ENCODE data around the gene C1orf53. TPM values are rescaled to one million over a fixed set of nuclear protein-coding genes. Genes with fewer than 3 reads are reported as not detected.

C1orf53 gene
- total RNA-seq, 2 donors from 2014 or later: not detected

- H3K4me1 Mint-ChIP-seq: no peaks in the 10 kb centered on the region
- ATAC-seq (no peak), DNase-seq (no peak)
- H3K9me3 ChIP-seq (ENCODE audit: control insufficient read depth, low read length, poor library complexity, severe bottlenecking): no peaks in the 10 kb centered on the region
- H3K4me3 Mint-ChIP-seq: no peak overlapping the region
- H3K36me3 Mint-ChIP-seq (ENCODE audit: low read depth): no peaks in the 10 kb centered on the region
- H3K27ac Mint-ChIP-seq: no peak overlapping the region
- H3K27me3 Mint-ChIP-seq: peaks cover 67% of the 10 kb centered on the region
These were observed 11.5 kb upstream of the C1orf53 start for GRCh38 chr1:197890936-197891335.

- Mint-ChIP-seq H3K27ac (no peak overlapping the region), H3K36me3 (ENCODE audit: low read depth) (no peaks in the 10 kb centered on the region), H3K4me3 (no peak overlapping the region), H3K27me3 (peaks cover 82% of the 10 kb centered on the region), H3K4me1 (no peaks in the 10 kb centered on the region)
- H3K9me3 ChIP-seq (ENCODE audit: control insufficient read depth, low read length, poor library complexity, severe bottlenecking): no peaks in the 10 kb centered on the region
- ATAC-seq (no peak), DNase-seq (no peak)
These were observed 9.7 kb upstream of the C1orf53 start for GRCh38 chr1:197892684-197893083.

- H3K27me3 Mint-ChIP-seq: peaks cover 61% of the 10 kb centered on the region
- H3K4me1 Mint-ChIP-seq: no peaks in the 10 kb centered on the region
- DNase-seq (no peak), ATAC-seq (no peak)
- no peak overlapping the region for H3K4me3 Mint-ChIP-seq
- H3K36me3 Mint-ChIP-seq (ENCODE audit: low read depth): no peaks in the 10 kb centered on the region
- no peak overlapping the region for H3K27ac Mint-ChIP-seq
- H3K9me3 ChIP-seq (ENCODE audit: control insufficient read depth, low read length, poor library complexity, severe bottlenecking): no peaks in the 10 kb centered on the region
These were observed 6.1 kb upstream of the C1orf53 start for GRCh38 chr1:197896301-197896700.

- ATAC-seq (no peak), DNase-seq (no peak)
- Mint-ChIP-seq H3K36me3 (ENCODE audit: low read depth) (peaks cover 2% of the 10 kb centered on the region), H3K4me1 (peaks cover 9% of the 10 kb centered on the region), H3K27me3 (peaks cover 47% of the 10 kb centered on the region), H3K4me3 (no peak overlapping the region), H3K27ac (no peak overlapping the region)
- H3K9me3 ChIP-seq (ENCODE audit: control insufficient read depth, low read length, poor library complexity, severe bottlenecking): no peaks in the 10 kb centered on the region
These were observed 3.4 kb upstream of the C1orf53 start for GRCh38 chr1:197899037-197899436.

- Mint-ChIP-seq H3K27me3 (peaks cover 51% of the 10 kb centered on the region), H3K36me3 (ENCODE audit: low read depth) (peaks cover 2% of the 10 kb centered on the region), H3K4me3 (peak overlapping the region; percentile 92), H3K4me1 (peaks cover 9% of the 10 kb centered on the region), H3K27ac (peak overlapping the region; percentile 27)
- H3K9me3 ChIP-seq (ENCODE audit: control insufficient read depth, low read length, poor library complexity, severe bottlenecking): no peaks in the 10 kb centered on the region
- no peak for ATAC-seq
- DNase-seq: no peak
These were observed 338 bp upstream of the C1orf53 start for GRCh38 chr1:197902131-197902453.

GRCh38 chr1:197903196-197903514 lies 725 bp downstream of the C1orf53 start:
- Mint-ChIP-seq H3K27ac (peak overlapping the region; percentile 8), H3K4me3 (peak overlapping the region; percentile 92), H3K27me3 (peaks cover 51% of the 10 kb centered on the region), H3K4me1 (peaks cover 9% of the 10 kb centered on the region), H3K36me3 (ENCODE audit: low read depth) (peaks cover 2% of the 10 kb centered on the region)
- DNase-seq (no peak), ATAC-seq (no peak)
- no peaks in the 10 kb centered on the region for H3K9me3 ChIP-seq (ENCODE audit: control insufficient read depth, low read length, poor library complexity, severe bottlenecking)

GRCh38 chr1:197904126-197904787 lies 1.8 kb downstream of the C1orf53 start:
- H3K4me1 Mint-ChIP-seq: peaks cover 17% of the 10 kb centered on the region
- H3K27me3 Mint-ChIP-seq: peaks cover 60% of the 10 kb centered on the region
- peak overlapping the region; percentile 41 for H3K4me3 Mint-ChIP-seq
- DNase-seq (no peak), ATAC-seq (no peak)
- peaks cover 2% of the 10 kb centered on the region for H3K36me3 Mint-ChIP-seq (ENCODE audit: low read depth)
- no peak overlapping the region for H3K27ac Mint-ChIP-seq
- H3K9me3 ChIP-seq (ENCODE audit: control insufficient read depth, low read length, poor library complexity, severe bottlenecking): no peaks in the 10 kb centered on the region

GRCh38 chr1:197905699-197906351 lies 3.4 kb downstream of the C1orf53 start:
- DNase-seq (no peak), ATAC-seq (no peak)
- H3K27me3 Mint-ChIP-seq: peaks cover 75% of the 10 kb centered on the region
- H3K9me3 ChIP-seq (ENCODE audit: control insufficient read depth, low read length, poor library complexity, severe bottlenecking): no peaks in the 10 kb centered on the region
- H3K4me3 Mint-ChIP-seq: no peak overlapping the region
- H3K4me1 Mint-ChIP-seq: peaks cover 27% of the 10 kb centered on the region
- peaks cover 2% of the 10 kb centered on the region for H3K36me3 Mint-ChIP-seq (ENCODE audit: low read depth)
- H3K27ac Mint-ChIP-seq: no peak overlapping the region

- Mint-ChIP-seq H3K4me1 (peaks cover 39% of the 10 kb centered on the region), H3K27ac (no peak overlapping the region), H3K36me3 (ENCODE audit: low read depth) (peaks cover under 1% of the 10 kb centered on the region), H3K4me3 (no peak overlapping the region), H3K27me3 (peaks cover 90% of the 10 kb centered on the region)
- no peak for ATAC-seq
- DNase-seq: no peak
- no peaks in the 10 kb centered on the region for H3K9me3 ChIP-seq (ENCODE audit: control insufficient read depth, low read length, poor library complexity, severe bottlenecking)
These were observed 5.6 kb downstream of the C1orf53 start for GRCh38 chr1:197907846-197908616.

- Mint-ChIP-seq H3K4me1 (peaks cover 38% of the 10 kb centered on the region), H3K27me3 (peaks cover 90% of the 10 kb centered on the region), H3K27ac (peak overlapping the region; percentile 57), H3K36me3 (ENCODE audit: low read depth) (no peaks in the 10 kb centered on the region), H3K4me3 (peak overlapping the region; percentile 39)
- no peak for ATAC-seq
- H3K9me3 ChIP-seq (ENCODE audit: control insufficient read depth, low read length, poor library complexity, severe bottlenecking): no peaks in the 10 kb centered on the region
- no peak for DNase-seq
These were observed 6.3 kb downstream of the C1orf53 start for GRCh38 chr1:197908716-197909220.

- no peaks in the 10 kb centered on the region for H3K9me3 ChIP-seq (ENCODE audit: control insufficient read depth, low read length, poor library complexity, severe bottlenecking)
- DNase-seq (no peak), ATAC-seq (no peak)
- Mint-ChIP-seq H3K4me1 (peaks cover 41% of the 10 kb centered on the region), H3K27ac (peak overlapping the region; percentile 57), H3K36me3 (ENCODE audit: low read depth) (no peaks in the 10 kb centered on the region), H3K4me3 (peak overlapping the region; percentile 39), H3K27me3 (peaks cover 90% of the 10 kb centered on the region)
These were observed 7.0 kb downstream of the C1orf53 start for GRCh38 chr1:197909384-197909783.

GRCh38 chr1:197910120-197910991 lies 7.9 kb downstream of the C1orf53 start:
- peak overlapping the region; percentile 57 for H3K27ac Mint-ChIP-seq
- H3K4me1 Mint-ChIP-seq: peaks cover 43% of the 10 kb centered on the region
- H3K36me3 Mint-ChIP-seq (ENCODE audit: low read depth): peaks cover 2% of the 10 kb centered on the region
- peak overlapping the region; percentile 84 for H3K4me3 Mint-ChIP-seq
- no peak for ATAC-seq
- no peak for DNase-seq
- peaks cover 91% of the 10 kb centered on the region for H3K27me3 Mint-ChIP-seq
- H3K9me3 ChIP-seq (ENCODE audit: control insufficient read depth, low read length, poor library complexity, severe bottlenecking): no peaks in the 10 kb centered on the region
